Natural killer cell (primary cell): ENCODE data around the gene RPS2. TPM values are rescaled to one million over a fixed set of nuclear protein-coding genes. Genes with fewer than 3 reads are reported as not detected.

Experiments used
- ATAC-seq, 3 donors: fragments of 150-1000 bp in 2 of 3; fragments of 200-7000 bp in 1 of 3; cut with Tn5 transposase; 1 replicate in 1 of 3; 2 replicates in 2 of 3; pipeline ENCODE4 v1.10.0; 2021; ENCODE audit warnings: mild to moderate bottlenecking in 2 of 3, moderate library complexity in 2 of 3
- DNase-seq, 2 donors: peaks; one replicate each; pipeline versions ENCODE4 v3.0.0 to v3.0.0-alpha.2; 2013 to 2021; ENCODE audit warnings: mixed read lengths in 1 of 2
- H3K27ac ChIP-seq: one replicate; pipeline ENCODE4 v1.5.1; 2013; ENCODE audit warnings: mild to moderate bottlenecking, low read length
- H3K27me3 ChIP-seq: one replicate; pipeline ENCODE4 v1.6.1; 2013; ENCODE audit warnings: low read length; ENCODE audit not compliant: control insufficient read depth, insufficient read depth
- H3K36me3 ChIP-seq: one replicate; pipeline ENCODE4 v1.6.1; 2013; ENCODE audit warnings: low read length; ENCODE audit not compliant: control insufficient read depth, insufficient read depth
- H3K4me1 ChIP-seq: one replicate; pipeline ENCODE4 v1.6.1; 2013; ENCODE audit warnings: low read length; ENCODE audit not compliant: control insufficient read depth, insufficient read depth
- H3K4me3 ChIP-seq: one replicate; pipeline ENCODE4 v1.5.1; 2013; ENCODE audit warnings: low read length
- H3K9me3 ChIP-seq: one replicate; pipeline ENCODE4 v1.6.1; 2013; ENCODE audit warnings: low read length; ENCODE audit not compliant: control insufficient read depth, insufficient read depth
- H3K27ac Mint-ChIP-seq, 2 donors: one replicate each; pipeline ENCODE4 v1.8.0; 2022; ENCODE audit warnings: mild to moderate bottlenecking in 2 of 2, mixed read lengths in 2 of 2, moderate library complexity in 1 of 2
- H3K27me3 Mint-ChIP-seq, 2 donors: one replicate each; pipeline ENCODE4 v1.8.0; 2022; ENCODE audit warnings: low read depth in 2 of 2, mixed read lengths in 2 of 2
- H3K36me3 Mint-ChIP-seq: one replicate; pipeline ENCODE4 v1.8.0; 2022; ENCODE audit warnings: mixed read lengths
- H3K4me1 Mint-ChIP-seq, 2 donors: one replicate each; pipeline ENCODE4 v1.8.0; 2022; ENCODE audit warnings: mixed read lengths in 2 of 2
- H3K4me3 Mint-ChIP-seq: one replicate; pipeline ENCODE4 v1.8.0; 2022; ENCODE audit warnings: mild to moderate bottlenecking, moderate library complexity, mixed read lengths
- H3K9me3 Mint-ChIP-seq, 2 donors: one replicate each; pipeline ENCODE4 v1.8.0; 2022; ENCODE audit warnings: mixed read lengths in 2 of 2
- CTCF ChIP-seq: fragments of 200-600 bp; IDR thresholded peaks from one replicate; pipeline ENCODE4 v1.8.0; 2022; ENCODE audit warnings: antibody characterized with exemption
- WGBS: methylation state at CpG from one replicate; pipeline ENCODE4 v1.1.7; 2013; ENCODE audit warnings: missing lambda C conversion rate; ENCODE audit not compliant: insufficient coverage; 5-methylcytosine and 5-hydroxymethylcytosine counted together
- intact Hi-C: fragments of 100-400 bp; cut with micrococcal nuclease; formaldehyde crosslinking; loops from one replicate; pipeline ENCODE4 v1.14.2; 2022
- total RNA-seq, 4 donors: library from RNA; stranded (reverse); fragments of 120-200 nt in 1 of 4; gene quantifications; one replicate each; pipeline versions ENCODE4 v1.2.3 to v1.2.4, GENCODE V29; 2013 to 2022

Gene RPS2
- total RNA-seq, 3 donors from 2014 or later (not counting 1 experiment from before 2014, with no cell fraction given), result 1,124 to 1,385 (median 1,274) TPM

DNA sequence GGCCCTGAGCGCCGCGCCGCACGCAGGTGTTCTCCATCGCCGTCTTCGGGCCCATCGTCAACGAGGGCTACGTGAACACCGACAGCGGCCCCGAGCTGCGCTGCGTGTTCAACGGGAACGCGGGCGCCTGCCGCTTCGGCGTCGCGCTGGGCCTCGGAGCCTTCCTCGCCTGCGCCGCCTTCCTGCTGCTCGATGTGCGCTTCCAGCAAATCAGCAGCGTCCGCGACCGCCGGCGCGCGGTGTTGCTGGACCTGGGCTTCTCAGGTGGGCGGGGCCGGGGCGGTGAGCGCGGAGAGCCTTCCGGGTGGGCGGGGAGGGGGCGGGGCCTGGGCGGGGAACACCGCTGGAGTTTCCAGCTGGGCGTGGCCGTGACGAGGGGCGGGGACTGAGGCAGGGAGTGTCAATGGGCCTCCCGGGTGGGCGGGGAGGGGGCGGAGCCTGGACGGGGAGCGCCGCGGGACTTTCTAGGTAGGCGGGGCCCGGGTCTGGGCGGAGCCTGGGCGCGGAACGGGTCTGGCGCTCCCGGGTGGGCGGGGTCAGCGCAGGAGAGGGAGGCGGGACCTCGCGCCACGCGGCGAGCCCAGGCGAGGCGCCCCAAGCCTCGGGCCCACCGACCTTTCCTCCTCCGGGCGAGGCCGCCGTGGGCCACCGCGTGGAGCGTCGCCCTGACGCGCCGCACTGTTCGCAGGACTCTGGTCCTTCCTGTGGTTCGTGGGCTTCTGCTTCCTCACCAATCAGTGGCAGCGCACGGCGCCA is 27.5 kb upstream of the RPS2 start:
- intact Hi-C loops, result no loop called here
- Mint-ChIP-seq H3K36me3 (no peaks in the 10 kb centered on the region), H3K27ac (peak overlapping the region; percentile 84), H3K9me3 (no peaks in the 10 kb centered on the region), H3K4me1 (peaks cover 0 to 34% of the 10 kb centered on the region in 2 donors), H3K27me3 (peaks cover 0 to 2% of the 10 kb centered on the region in 2 donors), H3K4me3 (peak overlapping the region; percentile 84)
- Histone ChIP-seq H3K4me3 (peak overlapping the region; percentile 15), H3K4me1 (peaks cover 36% of the 10 kb centered on the region), H3K27ac (peak overlapping the region; percentile 72), H3K27me3 (peaks cover 2% of the 10 kb centered on the region), H3K9me3 (no peaks in the 10 kb centered on the region), H3K36me3 (peaks cover 4% of the 10 kb centered on the region)
- no peak for TF ChIP-seq CTCF
- DNase-seq (peak; percentile 95 to 99), ATAC-seq (peak; percentile 82 to 94 (median 83))
- 4% methylated on average over 96 of the region's 96 CpGs for WGBS

- WGBS, result 8% methylated on average over 22 of the region's 22 CpGs
- Mint-ChIP-seq H3K27me3 (peaks cover 0 to 2% of the 10 kb centered on the region in 2 donors), H3K4me3 (peak overlapping the region; percentile 84), H3K36me3 (no peaks in the 10 kb centered on the region), H3K9me3 (no peaks in the 10 kb centered on the region), H3K4me1 (peaks cover 0 to 39% of the 10 kb centered on the region in 2 donors), H3K27ac (peak overlapping the region; percentile 84)
- no peak for ATAC-seq
- Histone ChIP-seq H3K9me3 (no peaks in the 10 kb centered on the region), H3K27me3 (peaks cover 2% of the 10 kb centered on the region), H3K36me3 (peaks cover under 1% of the 10 kb centered on the region), H3K27ac (peak overlapping the region; percentile 72), H3K4me3 (peak overlapping the region; percentile 15), H3K4me1 (peaks cover 36% of the 10 kb centered on the region)
- no peak for TF ChIP-seq CTCF
- intact Hi-C loops, result no loop called here
- DNase-seq, result no peak
Observed at GRCh38 chr16:1991588-1991947, 26.9 kb upstream of the RPS2 start.

- Histone ChIP-seq H3K9me3 (no peaks in the 10 kb centered on the region), H3K4me3 (peak overlapping the region; percentile 55), H3K27ac (peak overlapping the region; percentile 72), H3K4me1 (peaks cover 33% of the 10 kb centered on the region), H3K27me3 (peaks cover 2% of the 10 kb centered on the region), H3K36me3 (peaks cover 4% of the 10 kb centered on the region)
- no peak for TF ChIP-seq CTCF
- DNase-seq, result peak; percentile 68 to 81
- H3K4me3 Mint-ChIP-seq, result peak overlapping the region; percentile 84
- peak; percentile 51 to 65 (median 52) for ATAC-seq
- H3K36me3 Mint-ChIP-seq, result no peaks in the 10 kb centered on the region
- peaks cover 0 to 40% of the 10 kb centered on the region in 2 donors for H3K4me1 Mint-ChIP-seq
- intact Hi-C loops, result no loop called here
- H3K9me3 Mint-ChIP-seq, result no peaks in the 10 kb centered on the region
- peaks cover 0 to 2% of the 10 kb centered on the region in 2 donors for H3K27me3 Mint-ChIP-seq
- H3K27ac Mint-ChIP-seq, result peak overlapping the region; percentile 84
- WGBS, result under 1% methylated on average over 18 of the region's 18 CpGs
Observed at GRCh38 chr16:1991135-1991551, 26.5 kb upstream of the RPS2 start.
